HG02840 (cell line): ENCODE data around the gene BPNT1.

Experiments used
- ATAC-seq: cut with Tn5 transposase; IDR thresholded peaks from one replicate; pipeline ENCODE4 v1.9.1; 2021; ENCODE audit warnings: mild to moderate bottlenecking, moderate library complexity, moderate number of reproducible peaks; ENCODE audit not compliant: unreplicated experiment, low FRiP score

Gene BPNT1

GRCh38 chr1:220012259-220012658, 77.3 kb downstream of the BPNT1 start:
- no peak for ATAC-seq

DNA sequence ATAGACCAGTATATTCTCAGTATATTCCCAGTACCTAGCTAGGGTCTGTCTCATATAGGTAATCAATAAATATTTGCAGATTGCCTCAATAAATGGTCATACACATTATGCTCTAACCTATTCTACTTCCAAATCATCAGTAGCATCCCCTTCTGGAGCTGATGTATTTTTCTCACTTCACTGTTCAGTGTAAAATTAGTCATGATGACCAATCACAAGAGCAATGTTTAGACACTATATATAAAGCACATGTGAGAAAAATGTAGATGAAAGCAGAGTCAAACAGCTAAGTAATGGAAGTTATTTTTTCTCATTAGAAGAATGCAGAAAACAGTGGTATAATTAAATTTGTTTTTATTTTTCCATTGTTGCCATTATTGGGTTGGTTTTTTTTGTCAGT, 78.0 kb downstream of the BPNT1 start:
- ATAC-seq, result no peak
